ENCODE measurements around the gene PRTFDC1.

Gene PRTFDC1

GRCh38 chr10:24902400-24902728 is 50.0 kb downstream of the PRTFDC1 start:
- no peak for DNase-seq (ENCODE audit: low spot score)

- DNase-seq (ENCODE audit: low spot score): peak; percentile 74
These were observed 50.6 kb downstream of the PRTFDC1 start for GRCh38 chr10:24901686-24902399.

- DNase-seq (ENCODE audit: low spot score): peak; percentile 48
These were observed 51.3 kb downstream of the PRTFDC1 start for GRCh38 chr10:24900888-24901685.

GRCh38 chr10:24899571-24899970 is 52.8 kb downstream of the PRTFDC1 start:
- DNase-seq (ENCODE audit: low spot score): no peak

GRCh38 chr10:24898501-24898900 is 53.9 kb downstream of the PRTFDC1 start:
- DNase-seq (ENCODE audit: low spot score): no peak

GRCh38 chr10:24897326-24897926 is 55.0 kb downstream of the PRTFDC1 start:
- DNase-seq (ENCODE audit: low spot score): no peak

GRCh38 chr10:24894728-24895127 is 57.7 kb downstream of the PRTFDC1 start:
- no peak for DNase-seq (ENCODE audit: low spot score)

- DNase-seq (ENCODE audit: low spot score): no peak
These were observed 58.1 kb downstream of the PRTFDC1 start for GRCh38 chr10:24894309-24894708.

- no peak for DNase-seq (ENCODE audit: low spot score)
These were observed 59.3 kb downstream of the PRTFDC1 start for GRCh38 chr10:24893127-24893526.

- DNase-seq (ENCODE audit: low spot score): no peak
These were observed 60.6 kb downstream of the PRTFDC1 start for GRCh38 chr10:24891823-24892222.

- no peak for DNase-seq (ENCODE audit: low spot score)
These were observed 62.8 kb downstream of the PRTFDC1 start for GRCh38 chr10:24889639-24890038.

- no peak for DNase-seq (ENCODE audit: low spot score)
These were observed 64.6 kb downstream of the PRTFDC1 start for GRCh38 chr10:24887855-24888231.

GRCh38 chr10:24886290-24886680 is 66.1 kb downstream of the PRTFDC1 start:
- no peak for DNase-seq (ENCODE audit: low spot score)

GRCh38 chr10:24885551-24886289 is 66.7 kb downstream of the PRTFDC1 start:
- DNase-seq (ENCODE audit: low spot score): no peak

GRCh38 chr10:24884793-24885192 is 67.6 kb downstream of the PRTFDC1 start:
- DNase-seq (ENCODE audit: low spot score): no peak

GRCh38 chr10:24884316-24884715 is 68.1 kb downstream of the PRTFDC1 start:
- DNase-seq (ENCODE audit: low spot score): no peak

- DNase-seq (ENCODE audit: low spot score): no peak
These were observed 69.2 kb downstream of the PRTFDC1 start for GRCh38 chr10:24883176-24883575.

- DNase-seq (ENCODE audit: low spot score): peak; percentile 57
These were observed 70.2 kb downstream of the PRTFDC1 start for GRCh38 chr10:24882047-24882698.

- DNase-seq (ENCODE audit: low spot score): no peak
These were observed 72.5 kb downstream of the PRTFDC1 start for GRCh38 chr10:24879861-24880260.

GRCh38 chr10:24874133-24874532 is 78.3 kb downstream of the PRTFDC1 start:
- no peak for DNase-seq (ENCODE audit: low spot score)

- DNase-seq (ENCODE audit: low spot score): peak; percentile 66
These were observed 79.1 kb downstream of the PRTFDC1 start for GRCh38 chr10:24873281-24873683.

GRCh38 chr10:24872790-24873182 is 79.6 kb downstream of the PRTFDC1 start:
- DNase-seq (ENCODE audit: low spot score): no peak
